A673 (cell line): ENCODE results near the gene TH.

ENCODE experiments used
- EZH2 ChIP-seq: fragments of 200-600 bp; sonication (generic); IDR thresholded peaks from 2 replicates; pipeline ENCODE4 v1.6.1; 2017; ENCODE audit warnings: borderline replicate concordance, low read depth, mild to moderate bottlenecking, mixed read lengths, antibody characterized with exemption, low read length; ENCODE audit not compliant: poor library complexity, severe bottlenecking
- TF ChIP-seq, protein P1 (sequence below): fragments of 300-800, 200-600 bp; sonication (generic); conservative IDR thresholded peaks from 2 replicates; pipeline ENCODE4 v1.5.1; 2017; ENCODE audit warnings: low read depth, mild to moderate bottlenecking, antibody characterized with exemption, low read length, moderate library complexity, mixed read lengths

DNA sequence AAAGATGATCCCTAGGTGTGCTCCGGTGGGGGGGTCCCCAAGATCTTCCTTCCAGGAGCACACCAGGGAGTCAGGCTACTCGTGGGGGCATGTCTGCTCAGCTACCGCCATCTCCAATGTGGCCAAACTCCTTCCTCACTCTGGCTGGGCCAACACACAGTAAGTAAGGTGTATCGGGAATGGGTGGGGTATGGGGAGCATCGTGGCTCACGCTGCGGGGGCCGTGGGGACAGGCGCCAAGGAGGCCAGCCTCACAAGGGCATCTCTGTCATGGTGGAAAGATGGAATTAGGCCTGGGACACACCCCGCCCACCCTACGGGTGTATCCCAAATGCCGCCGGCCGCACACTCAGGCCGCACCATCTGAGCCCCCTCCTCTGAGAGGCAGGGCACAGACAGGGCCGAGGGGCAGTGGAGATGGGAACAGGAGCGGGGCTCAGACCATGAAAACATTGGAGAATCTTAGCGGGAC, 40.7 kb downstream of the TH start:
- TF ChIP-seq, protein P1, sequence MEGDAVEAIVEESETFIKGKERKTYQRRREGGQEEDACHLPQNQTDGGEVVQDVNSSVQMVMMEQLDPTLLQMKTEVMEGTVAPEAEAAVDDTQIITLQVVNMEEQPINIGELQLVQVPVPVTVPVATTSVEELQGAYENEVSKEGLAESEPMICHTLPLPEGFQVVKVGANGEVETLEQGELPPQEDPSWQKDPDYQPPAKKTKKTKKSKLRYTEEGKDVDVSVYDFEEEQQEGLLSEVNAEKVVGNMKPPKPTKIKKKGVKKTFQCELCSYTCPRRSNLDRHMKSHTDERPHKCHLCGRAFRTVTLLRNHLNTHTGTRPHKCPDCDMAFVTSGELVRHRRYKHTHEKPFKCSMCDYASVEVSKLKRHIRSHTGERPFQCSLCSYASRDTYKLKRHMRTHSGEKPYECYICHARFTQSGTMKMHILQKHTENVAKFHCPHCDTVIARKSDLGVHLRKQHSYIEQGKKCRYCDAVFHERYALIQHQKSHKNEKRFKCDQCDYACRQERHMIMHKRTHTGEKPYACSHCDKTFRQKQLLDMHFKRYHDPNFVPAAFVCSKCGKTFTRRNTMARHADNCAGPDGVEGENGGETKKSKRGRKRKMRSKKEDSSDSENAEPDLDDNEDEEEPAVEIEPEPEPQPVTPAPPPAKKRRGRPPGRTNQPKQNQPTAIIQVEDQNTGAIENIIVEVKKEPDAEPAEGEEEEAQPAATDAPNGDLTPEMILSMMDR = no peak
- TF ChIP-seq EZH2 = no peak
